Stimulated activated CD4-positive, alpha-beta T cell treated with anti-CD3 and anti-CD28 coated beads, Interleukin-1b, Interleukin-23, amount 100 ng/mL, for 48 hours (primary cell): ENCODE results near the gene JAKMIP1.
"Not testable (repeated sequence)": the region's sequence is repeated elsewhere in the genome, so short reads cannot be mapped to it uniquely, and the experiment has no call there.

Experiments used
- DNase-seq: peaks from one replicate; pipeline ENCODE4 v3.0.0-alpha.2; 2020

JAKMIP1 gene

DNA sequence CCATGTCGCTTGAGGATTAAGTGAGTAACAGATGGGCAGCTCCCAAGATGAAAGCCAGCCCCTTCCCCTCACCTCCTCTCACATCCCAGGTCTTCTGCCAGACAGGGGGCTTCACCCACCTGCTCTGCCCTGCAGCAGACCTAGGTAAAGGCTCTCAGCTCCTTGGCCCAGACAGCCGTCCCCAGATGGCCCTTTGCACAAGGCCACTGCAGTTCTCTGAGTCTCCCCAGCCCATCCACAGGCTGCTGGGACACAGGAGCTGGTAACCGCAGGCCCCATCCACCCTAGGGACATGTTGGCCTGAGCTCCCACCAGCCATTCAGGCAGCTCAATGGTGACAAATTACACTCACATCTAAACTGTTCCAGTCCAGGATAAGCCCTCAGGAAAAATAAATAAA is 197.4 kb downstream of the JAKMIP1 start:
- no peak for DNase-seq

- DNase-seq = no peak
Measured at GRCh38 chr4:6002492-6002833, 197.9 kb downstream of the JAKMIP1 start.

DNA sequence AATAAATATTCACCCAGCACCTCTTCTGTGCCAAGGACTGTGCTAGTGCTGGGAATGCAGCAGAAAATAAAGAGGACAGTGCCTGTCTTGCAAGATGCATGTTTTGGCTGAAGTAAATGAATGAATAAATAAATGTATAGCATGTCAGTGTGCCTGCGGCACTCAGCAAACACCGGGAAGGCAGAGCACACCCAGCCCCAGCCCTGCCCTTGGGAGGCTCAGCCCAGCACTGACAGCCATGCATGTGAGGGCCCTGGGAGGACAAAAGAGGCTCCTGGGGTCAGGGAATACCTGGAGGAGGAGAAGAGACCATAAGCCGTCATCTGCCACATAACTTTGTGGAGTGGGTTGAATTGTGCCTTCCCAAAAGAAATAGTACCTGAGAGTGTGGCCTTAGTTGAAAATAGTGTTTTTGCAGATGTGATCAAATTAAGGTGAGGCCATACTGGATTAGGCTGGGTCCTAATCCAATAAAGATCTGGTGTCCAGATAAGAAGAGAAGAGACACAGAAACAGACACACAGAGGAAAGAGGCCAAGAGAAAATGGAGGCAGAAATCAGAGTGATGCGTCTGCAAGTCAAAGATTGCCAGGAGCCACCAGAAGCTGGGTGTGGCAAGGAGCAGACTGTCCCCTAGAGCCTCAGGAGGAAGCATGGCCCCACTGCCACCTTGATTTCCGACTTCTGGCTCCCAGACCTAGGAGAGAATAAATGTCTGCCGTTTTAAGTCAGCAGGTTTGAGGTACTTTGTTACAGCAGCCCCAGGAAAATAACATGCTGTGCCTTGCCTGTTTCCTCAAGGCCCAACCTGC is 198.5 kb downstream of the JAKMIP1 start:
- DNase-seq = no peak

GRCh38 chr4:5999830-6000365 is 200.5 kb downstream of the JAKMIP1 start:
- DNase-seq = no peak

GRCh38 chr4:5999356-5999755 is 201.0 kb downstream of the JAKMIP1 start:
- DNase-seq = no peak

DNA sequence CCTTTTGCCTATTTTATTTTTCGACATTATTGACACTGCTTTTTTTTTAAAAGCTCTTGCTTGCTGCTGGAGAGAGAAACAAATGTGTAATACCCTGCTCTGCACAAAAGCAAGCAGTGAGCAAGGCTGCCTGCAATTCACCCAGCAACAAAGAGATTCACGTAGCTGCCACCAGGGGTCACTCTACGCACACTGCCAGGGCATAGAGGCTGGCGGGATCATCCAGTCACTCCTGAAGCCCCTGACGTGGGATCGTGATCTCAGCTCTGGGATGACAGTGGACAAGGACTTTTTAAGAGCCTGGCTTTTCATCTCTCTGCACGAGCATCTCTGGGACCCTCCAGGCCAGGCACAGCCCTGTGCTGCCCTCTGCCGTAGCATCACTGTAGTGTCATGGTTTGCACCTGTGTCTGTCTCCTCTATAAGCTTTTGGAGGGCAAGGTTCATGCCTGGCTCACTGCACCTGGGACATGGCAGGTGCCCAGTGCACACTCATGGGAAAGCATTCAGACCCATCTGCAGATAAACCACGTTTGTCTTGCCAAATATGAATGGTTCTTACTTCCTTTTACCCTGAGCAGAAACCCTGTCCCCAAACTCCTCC is 201.9 kb downstream of the JAKMIP1 start:
- DNase-seq = peak; percentile 28

GRCh38 chr4:5996641-5997040 is 203.7 kb downstream of the JAKMIP1 start:
- no peak for DNase-seq

- no peak for DNase-seq
Measured at GRCh38 chr4:5995901-5996623, 204.3 kb downstream of the JAKMIP1 start.

DNA sequence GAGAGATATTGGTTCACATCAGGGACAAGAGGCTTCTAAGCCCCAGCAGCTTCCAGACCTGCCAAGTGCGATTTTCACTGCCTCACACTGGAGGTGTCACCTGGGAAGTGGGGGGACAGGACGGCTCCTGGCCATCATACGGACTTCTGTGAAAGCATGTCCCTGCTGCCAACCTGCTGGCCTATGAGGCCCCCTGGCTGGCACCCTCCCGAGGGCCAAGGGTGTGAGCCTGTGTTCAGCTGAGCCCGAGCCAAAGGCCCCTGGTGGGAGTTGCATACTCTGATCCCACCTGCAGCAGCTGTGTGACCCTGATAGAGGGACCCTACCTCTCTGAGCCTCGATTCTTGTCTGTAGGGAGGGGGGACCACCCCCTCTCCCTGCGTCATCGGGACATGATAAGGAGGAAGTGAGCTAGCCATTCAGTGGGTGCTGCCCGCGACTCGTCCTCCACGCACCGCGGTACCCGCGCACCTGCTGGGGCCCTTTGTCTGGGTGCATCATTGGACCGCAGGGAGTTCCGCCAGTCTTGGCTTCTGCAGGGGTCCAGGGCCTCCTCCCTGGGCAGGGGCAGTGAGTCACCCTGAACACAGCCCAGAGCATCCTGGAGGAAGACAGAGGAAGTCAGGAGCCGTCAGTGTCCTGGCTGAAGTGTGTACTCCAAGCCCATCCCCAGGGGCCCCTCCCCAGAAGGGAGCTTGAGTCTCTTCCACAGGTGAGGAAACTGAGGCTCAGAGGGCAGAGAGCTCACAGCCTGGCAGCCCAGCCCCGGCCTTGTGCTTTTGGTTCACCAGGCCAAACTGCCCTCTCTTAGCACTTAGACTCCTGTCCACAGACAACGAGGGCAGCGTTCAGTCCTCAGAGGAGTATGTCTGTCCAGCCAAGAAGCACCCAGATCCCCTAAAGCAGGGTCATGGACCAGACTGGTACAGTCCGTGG is 206.2 kb downstream of the JAKMIP1 start:
- DNase-seq = no peak

DNA sequence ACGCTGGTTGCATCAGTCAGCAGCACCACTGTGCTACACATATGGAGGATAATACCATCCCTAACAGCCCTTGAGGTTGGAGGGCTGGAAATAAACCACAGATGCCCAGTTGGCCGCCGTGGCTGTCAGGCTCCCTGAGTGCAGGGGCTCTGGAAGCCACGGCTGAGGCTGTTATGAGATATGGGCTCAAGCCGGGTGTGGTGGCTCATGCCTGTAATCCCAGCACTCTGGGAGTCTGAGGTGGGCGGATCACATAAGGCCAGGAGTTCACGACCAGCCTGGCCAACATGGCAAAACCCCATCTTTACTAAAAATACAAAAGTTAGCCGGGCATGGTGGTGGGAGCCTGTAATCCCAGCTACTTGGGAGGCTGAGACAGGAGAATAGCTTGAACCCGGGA is 207.0 kb downstream of the JAKMIP1 start:
- not testable (repeated sequence) for DNase-seq

GRCh38 chr4:5992828-5993321 is 207.5 kb downstream of the JAKMIP1 start:
- DNase-seq = no peak

DNA sequence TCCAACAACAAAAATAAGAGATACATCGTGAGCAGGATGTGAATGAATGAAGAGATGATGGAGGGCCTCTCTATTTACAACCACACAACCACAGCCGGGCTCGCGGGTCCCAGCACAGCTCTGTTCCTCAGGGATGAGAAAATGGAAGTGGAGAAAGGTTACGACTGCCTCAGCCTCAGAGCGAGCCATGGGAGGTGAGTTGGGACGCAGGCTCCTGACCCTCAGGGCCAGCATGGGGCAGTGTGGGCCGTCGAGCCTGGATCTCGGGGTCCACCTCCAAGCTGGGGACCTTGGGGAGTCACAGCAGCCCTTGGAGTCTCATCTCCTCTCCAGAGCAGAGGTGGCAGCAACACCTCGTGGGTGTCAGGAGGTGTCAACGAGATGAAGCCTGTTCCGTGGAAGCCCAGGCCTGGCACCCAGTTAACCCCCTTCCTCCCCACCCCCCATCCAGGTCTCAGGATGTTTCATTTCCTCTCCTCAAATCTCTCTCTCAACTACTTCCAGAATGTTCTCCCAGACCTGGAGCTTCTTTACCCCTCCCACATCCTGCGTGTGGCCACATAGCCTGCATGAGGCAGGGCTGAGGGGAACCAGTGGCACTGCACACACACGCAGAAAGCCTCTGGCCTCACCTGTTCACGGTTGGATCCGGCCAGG is 208.1 kb downstream of the JAKMIP1 start:
- no peak for DNase-seq

DNA sequence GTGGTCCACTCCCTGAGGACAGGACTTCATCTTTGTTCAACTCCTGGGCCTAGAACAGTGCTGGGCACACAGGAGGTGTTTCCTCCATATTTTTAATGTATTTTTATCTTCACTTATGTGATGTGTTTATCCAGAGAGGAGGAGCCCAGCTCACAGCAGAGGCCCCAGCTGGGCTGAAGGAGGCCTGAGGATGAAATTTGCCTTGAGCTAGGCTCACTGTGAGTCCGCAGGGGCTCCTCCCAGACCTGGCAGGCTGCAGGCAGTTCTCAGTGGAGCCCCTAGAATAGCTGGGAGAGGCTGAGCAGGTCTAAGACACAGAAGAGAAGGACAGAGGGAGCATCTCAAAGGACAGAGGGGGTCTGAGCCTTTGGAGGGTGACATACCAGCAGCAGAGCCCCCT is 208.9 kb downstream of the JAKMIP1 start:
- no peak for DNase-seq

GRCh38 chr4:5990446-5991160 is 209.7 kb downstream of the JAKMIP1 start:
- DNase-seq = no peak

DNA sequence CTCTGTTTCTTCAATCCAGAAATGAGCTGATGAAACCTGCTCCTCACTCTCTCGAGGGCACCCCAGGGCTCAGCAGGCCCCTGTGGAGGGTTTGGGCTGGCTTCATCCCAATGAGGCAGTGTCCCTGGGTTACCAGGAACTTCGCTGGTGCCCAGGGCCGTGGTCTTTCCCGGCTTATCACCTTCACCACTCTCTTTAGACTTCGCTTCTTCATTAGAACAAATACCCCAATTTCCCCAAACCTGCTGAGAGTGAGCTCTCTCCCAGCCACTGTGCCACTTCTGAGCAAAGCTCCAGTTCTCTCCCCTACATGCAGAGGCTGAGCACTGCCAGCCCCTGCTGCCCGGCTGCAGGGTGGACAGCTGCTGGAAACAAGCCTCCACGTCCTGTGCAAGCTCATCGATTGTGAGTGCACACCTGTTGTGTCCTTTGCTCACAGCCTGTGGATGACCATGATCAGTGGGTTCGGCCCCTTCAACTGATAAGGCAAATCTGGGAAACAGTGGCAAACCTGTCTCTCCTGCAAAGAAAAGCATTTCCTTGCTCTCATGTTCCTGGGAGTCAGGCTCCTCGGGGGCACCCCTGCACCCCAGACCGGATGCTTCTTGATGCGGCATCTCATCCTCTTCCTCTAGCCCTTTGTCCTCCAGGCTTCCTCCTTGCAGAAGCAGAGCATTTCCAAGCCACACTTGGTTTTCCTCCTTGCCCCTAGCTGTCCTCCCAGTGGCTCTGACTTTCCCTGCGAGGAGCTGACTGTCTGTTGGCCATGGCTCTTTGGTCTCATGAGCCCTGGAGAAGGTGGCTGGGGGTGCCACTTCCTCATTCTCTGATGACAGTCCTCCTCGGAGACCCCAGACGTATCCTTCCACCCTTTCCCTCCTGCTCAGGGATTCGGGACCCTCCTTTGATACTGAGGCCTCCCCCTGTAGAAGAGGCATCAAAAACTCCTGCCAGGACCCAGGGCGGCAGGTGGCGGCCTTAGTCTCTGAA is 210.8 kb downstream of the JAKMIP1 start:
- no peak for DNase-seq

DNA sequence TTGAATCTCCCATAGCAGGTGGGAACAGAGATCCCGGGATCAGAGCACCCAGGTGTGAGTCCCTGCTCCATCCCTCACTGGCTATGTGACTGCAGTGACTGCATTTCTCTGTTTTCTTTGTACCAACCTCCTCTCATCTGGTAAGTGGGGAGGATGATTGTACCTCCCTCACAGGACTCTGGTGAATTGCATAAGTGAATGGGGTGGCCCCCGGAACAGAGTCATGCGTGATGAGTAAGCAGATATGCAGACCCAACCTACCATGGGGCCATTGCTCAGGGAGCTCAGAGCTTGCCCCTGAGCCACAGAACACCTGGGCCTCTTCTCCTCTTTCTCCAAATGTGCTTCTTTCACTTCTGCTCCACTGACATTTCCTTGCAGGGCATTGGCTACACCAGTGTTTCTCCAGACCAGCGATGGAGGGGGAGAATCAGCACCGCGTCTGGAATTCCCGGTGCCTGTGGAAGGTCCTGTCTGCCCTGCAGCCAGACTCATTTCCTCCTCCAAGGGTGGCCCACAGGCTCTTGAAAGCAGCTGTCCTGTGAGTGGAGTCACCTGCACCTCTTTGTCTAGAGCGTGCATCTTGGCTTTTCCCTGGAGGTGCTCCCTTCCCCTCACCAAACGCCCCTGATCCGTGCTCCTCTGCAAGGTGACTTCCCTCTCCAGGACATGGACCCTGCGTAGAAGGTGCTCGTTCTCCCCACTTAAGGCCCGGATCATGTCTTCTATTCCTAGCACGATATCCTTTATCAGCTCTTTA is 212.1 kb downstream of the JAKMIP1 start:
- no peak for DNase-seq

DNA sequence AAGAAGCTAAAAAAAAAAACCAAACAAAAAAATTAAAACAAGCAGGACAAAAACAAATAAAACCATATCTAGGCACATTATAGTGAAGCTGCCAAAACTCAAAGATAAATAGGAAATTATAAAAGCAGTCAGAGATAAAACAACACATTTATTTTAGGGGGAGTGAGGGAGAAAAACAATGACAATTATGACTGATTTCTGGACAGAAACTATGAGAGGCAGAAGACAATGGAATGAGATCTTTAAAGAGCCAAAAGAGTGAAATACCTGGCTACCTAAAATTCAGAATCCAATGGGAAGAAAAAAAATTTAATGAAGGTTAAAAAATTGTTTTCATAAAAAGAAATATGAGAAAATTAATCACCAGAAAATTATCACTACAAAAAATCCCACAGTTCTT is 215.5 kb downstream of the JAKMIP1 start:
- DNase-seq = no peak

GRCh38 chr4:5982156-5982973 is 218.0 kb downstream of the JAKMIP1 start:
- DNase-seq = no peak
